ENCODE data around the gene MAFG.

The MAFG gene

DNA sequence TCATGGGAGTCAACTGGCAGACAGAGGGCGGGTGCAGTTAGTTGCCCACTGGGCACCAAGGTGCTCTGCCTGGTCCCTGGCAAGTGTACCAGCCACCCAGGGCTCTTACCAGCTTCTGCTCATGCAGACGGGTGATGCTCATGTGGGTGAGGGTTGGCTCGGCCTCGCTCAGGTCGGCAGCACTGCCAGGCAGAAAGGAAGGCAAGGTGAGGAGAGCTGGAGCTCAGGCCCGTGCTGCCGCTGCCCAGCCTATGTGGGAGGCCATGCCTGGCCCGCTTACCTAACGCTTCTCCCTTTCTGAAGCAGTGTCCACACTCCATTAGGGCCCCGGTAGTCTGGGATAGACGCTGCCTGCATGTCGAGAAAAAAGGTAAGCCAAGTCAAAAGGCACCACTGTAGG lies 12.2 kb downstream of the MAFG start:
- Histone ChIP-seq H3K9me3 (ENCODE audit: control insufficient read depth in 5 of 5, low read length in 5 of 5) (no peaks in the 10 kb centered on the region), H3K9ac (ENCODE audit: low read length in 5 of 5) (no peak overlapping the region), H3K4me1 (ENCODE audit: control insufficient read depth in 5 of 5, insufficient read depth in 5 of 5, low read length in 5 of 5) (peaks cover 5 to 47% (median 32%) of the 10 kb centered on the region in 5 donors), H3K27ac (ENCODE audit: low read depth, low read length) (no peak overlapping the region), H3K36me3 (ENCODE audit: control insufficient read depth in 5 of 5, insufficient read depth in 5 of 5, low read length in 5 of 5) (peaks cover 0 to 55% (median 45%) of the 10 kb centered on the region in 5 donors), H3K27me3 (ENCODE audit: control insufficient read depth in 5 of 5, insufficient read depth in 4 of 5, low read length in 5 of 5) (no peaks in the 10 kb centered on the region), H3K4me3 (ENCODE audit: low read depth in 1 of 5, low read length in 5 of 5) (no peak overlapping the region)

DNA sequence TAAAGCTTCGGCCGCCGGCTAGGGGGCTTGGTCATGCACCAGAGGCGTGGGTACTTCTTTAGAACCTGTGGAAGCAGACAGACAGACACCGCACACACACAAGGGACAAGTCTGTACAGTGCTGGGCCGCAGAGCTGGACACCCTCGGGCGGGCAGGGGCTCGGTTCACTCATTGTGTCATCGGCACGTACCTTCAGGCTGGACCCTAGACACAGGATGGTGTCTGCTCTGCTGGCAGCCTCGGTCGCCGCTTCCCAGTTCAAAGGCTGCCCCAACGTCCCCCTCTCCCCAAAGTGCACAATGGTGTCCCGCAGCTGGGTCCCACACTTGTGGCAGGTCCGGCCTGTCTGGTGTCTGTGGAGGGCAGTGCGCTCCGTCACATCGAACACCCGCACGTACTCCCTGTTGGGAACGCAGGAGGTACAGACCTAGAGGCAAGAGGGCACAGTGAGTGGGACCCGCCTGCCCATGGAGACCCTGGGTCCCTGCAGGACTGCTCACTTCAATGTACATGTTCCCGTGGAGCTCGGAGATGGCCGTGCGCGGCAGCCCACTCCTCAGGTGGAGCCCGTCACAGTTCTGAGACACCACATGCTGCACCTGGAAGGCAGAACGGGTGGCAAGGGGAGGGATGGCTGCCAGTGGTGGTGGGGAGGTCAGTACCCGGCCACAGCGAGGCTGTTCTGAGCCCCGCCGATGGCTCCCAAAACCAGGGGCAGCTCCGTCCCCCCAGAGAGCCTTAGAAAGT lies 13.3 kb downstream of the MAFG start:
- Histone ChIP-seq H3K27ac (ENCODE audit: low read depth, low read length) (no peak overlapping the region), H3K36me3 (ENCODE audit: control insufficient read depth in 5 of 5, insufficient read depth in 5 of 5, low read length in 5 of 5) (peaks cover 0 to 46% (median 37%) of the 10 kb centered on the region in 5 donors), H3K9me3 (ENCODE audit: control insufficient read depth in 5 of 5, low read length in 5 of 5) (no peaks in the 10 kb centered on the region), H3K27me3 (ENCODE audit: control insufficient read depth in 5 of 5, insufficient read depth in 4 of 5, low read length in 5 of 5) (no peaks in the 10 kb centered on the region), H3K4me3 (ENCODE audit: low read depth in 1 of 5, low read length in 5 of 5) (no peak overlapping the region), H3K4me1 (ENCODE audit: control insufficient read depth in 5 of 5, insufficient read depth in 5 of 5, low read length in 5 of 5) (peaks cover 7 to 46% (median 35%) of the 10 kb centered on the region in 5 donors), H3K9ac (ENCODE audit: low read length in 5 of 5) (no peak overlapping the region)

DNA sequence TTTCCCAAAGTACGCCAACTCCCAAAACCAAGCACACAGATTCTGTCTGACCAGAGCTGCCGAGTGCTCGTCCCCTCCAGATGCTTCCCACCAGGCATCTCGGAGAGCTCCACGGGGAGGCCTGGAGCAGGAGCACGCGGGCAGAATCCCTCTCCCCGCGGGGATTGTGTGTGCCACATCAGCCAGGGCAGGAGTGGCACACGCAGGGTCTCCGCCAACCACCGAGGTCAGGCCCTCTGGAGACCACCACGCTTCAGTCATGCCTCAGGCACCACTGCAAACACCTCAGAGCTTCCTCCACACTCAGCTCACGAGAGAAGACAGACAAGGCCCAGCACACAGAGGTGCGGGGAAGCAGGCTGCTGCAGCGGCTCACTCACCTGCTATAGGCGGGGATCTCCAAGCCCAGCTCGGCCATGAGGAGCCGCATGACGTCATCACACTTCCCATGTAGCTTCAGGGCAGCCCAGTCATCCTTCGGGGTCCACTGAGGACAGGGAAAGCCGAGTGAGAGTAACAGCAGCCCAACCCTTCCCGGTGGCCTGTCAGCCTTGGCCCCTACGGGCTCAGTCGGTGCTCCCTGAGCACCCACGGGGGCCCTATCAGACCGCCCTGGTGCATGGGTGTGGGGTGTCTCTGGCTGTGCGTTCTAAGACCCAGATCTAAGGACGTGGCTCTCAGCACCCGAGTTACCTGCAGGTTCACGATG lies 14.0 kb downstream of the MAFG start:
- Histone ChIP-seq H3K27me3 (ENCODE audit: control insufficient read depth in 5 of 5, insufficient read depth in 4 of 5, low read length in 5 of 5) (no peaks in the 10 kb centered on the region), H3K9me3 (ENCODE audit: control insufficient read depth in 5 of 5, low read length in 5 of 5) (no peaks in the 10 kb centered on the region), H3K36me3 (ENCODE audit: control insufficient read depth in 5 of 5, insufficient read depth in 5 of 5, low read length in 5 of 5) (peaks cover 0 to 45% (median 37%) of the 10 kb centered on the region in 5 donors), H3K4me1 (ENCODE audit: control insufficient read depth in 5 of 5, insufficient read depth in 5 of 5, low read length in 5 of 5) (peaks cover 7 to 43% (median 29%) of the 10 kb centered on the region in 5 donors), H3K4me3 (ENCODE audit: low read depth in 1 of 5, low read length in 5 of 5) (no peak overlapping the region), H3K27ac (ENCODE audit: low read depth, low read length) (no peak overlapping the region), H3K9ac (ENCODE audit: low read length in 5 of 5) (no peak overlapping the region)

DNA sequence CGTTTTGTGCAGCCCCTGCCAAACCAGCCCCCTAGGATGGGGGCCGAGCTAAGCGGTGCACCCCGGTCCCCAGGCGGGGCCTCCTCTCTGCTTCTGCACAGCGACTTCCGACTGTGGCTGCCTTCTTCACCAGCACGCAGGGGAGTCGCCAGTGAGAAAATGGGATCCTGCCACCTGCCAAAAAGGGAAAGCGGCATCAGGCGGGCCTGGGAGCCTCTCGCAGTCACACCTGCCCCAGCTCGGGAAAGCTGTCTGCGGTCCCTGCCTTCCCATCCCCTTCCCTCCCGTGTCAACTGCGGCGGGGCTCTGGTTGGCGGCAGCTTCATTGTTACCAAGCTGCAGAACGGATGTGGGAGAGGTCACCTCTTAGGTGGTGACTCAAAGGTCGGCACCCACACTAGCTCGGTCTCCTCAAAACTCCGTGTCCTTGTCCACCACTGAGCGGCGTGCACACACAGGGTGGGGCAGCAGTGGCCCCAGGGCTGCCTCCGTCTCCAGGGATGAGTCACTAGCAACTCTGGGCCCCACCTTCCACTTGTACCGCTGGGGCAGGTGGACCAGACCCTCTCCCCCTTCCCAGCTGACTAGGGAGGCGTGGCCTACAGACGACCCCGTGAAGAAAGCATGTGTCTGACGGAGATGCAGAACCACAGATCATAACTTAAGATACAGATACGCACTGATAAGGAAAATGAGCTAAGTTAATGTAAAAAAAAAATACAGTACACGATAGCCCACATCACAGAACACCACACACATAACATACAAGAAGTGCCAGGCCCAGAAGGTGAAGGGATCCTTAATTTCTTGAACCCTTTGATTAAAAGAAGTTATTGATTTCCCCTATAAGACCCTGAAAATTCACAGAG lies 14.9 kb downstream of the MAFG start:
- H3K36me3 ChIP-seq (ENCODE audit: control insufficient read depth in 5 of 5, insufficient read depth in 5 of 5, low read length in 5 of 5), result peaks cover 0 to 54% (median 42%) of the 10 kb centered on the region in 5 donors
- H3K27ac ChIP-seq (ENCODE audit: low read depth, low read length), result no peak overlapping the region

DNA sequence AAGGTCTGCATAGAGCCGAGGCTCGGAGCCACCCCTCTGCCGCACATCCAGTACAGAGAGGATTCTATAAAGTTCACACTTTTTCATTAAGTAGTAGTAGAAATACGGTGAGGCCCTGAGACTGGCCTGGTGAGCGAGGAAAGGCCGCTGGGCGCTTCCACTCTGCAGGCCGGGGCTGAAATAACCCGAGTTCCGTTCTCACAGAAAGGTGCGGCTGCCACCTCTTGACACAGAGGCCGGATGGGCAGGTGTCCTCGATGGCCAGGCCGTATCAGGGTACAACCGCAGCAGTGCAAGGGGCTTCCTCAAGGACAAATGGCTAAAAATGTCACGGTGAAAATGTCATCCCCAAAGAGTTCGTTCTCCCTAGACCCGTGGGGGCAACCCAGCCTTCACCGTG lies 15.6 kb downstream of the MAFG start:
- Histone ChIP-seq H3K27ac (ENCODE audit: low read depth, low read length) (no peak overlapping the region), H3K9me3 (ENCODE audit: control insufficient read depth in 5 of 5, low read length in 5 of 5) (no peaks in the 10 kb centered on the region), H3K9ac (ENCODE audit: low read length in 5 of 5) (no peak overlapping the region), H3K27me3 (ENCODE audit: control insufficient read depth in 5 of 5, insufficient read depth in 4 of 5, low read length in 5 of 5) (no peaks in the 10 kb centered on the region), H3K36me3 (ENCODE audit: control insufficient read depth in 5 of 5, insufficient read depth in 5 of 5, low read length in 5 of 5) (peaks cover 0 to 59% (median 48%) of the 10 kb centered on the region in 5 donors), H3K4me3 (ENCODE audit: low read depth in 1 of 5, low read length in 5 of 5) (peak overlapping the region in 1 of 5 donors; percentile 22), H3K4me1 (ENCODE audit: control insufficient read depth in 5 of 5, insufficient read depth in 5 of 5, low read length in 5 of 5) (peaks cover 3 to 32% (median 18%) of the 10 kb centered on the region in 5 donors)

More for the DNA sequence above, 14.9 kb downstream of the MAFG start:
- H3K4me3 ChIP-seq (ENCODE audit: low read depth in 1 of 5, low read length in 5 of 5), result no peak overlapping the region
- H3K9me3 ChIP-seq (ENCODE audit: control insufficient read depth in 5 of 5, low read length in 5 of 5), result no peaks in the 10 kb centered on the region
- H3K4me1 ChIP-seq (ENCODE audit: control insufficient read depth in 5 of 5, insufficient read depth in 5 of 5, low read length in 5 of 5), result peaks cover 7 to 38% (median 24%) of the 10 kb centered on the region in 5 donors
- no peaks in the 10 kb centered on the region for H3K27me3 ChIP-seq (ENCODE audit: control insufficient read depth in 5 of 5, insufficient read depth in 4 of 5, low read length in 5 of 5)
- no peak overlapping the region for H3K9ac ChIP-seq (ENCODE audit: low read length in 5 of 5)

DNA sequence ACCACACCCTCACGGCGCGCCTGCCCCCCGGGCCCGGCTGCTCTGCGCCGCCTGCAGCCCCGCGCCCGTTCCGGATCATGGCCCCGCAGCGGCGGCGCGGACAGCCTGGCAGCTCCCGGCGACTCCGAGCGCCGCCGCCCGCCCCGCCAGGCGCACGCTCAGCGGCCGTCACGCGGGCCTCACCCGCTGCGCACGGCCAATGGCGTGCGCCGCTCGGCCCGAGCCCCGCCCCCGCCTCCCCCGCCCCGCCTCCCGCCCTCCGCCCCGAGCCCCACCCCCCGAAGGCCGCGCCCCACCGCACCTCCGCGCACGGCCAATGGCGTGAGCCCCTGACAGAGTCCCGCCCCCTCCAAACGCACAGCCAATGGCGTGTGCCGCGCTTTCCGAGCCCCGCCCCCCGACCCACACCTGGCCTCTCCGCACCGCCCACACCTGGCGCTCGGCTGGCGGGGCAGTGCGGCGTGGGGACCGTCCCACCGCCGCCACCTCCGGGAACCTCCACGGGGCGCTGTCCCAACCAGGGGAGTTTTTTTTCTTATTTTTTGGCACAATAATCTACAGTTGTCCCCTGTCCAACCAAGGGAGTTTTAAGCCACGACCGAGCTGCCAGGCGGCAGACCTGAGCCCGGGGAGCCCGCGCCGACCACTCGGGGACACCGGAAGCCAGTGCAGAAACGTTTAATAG lies 16.1 kb downstream of the MAFG start, which contains the start of gene PCYT2:
Gene PCYT2 (minus strand): TSS at position 123 of the 685 bp plus-strand sequence. CDS start 44 bp downstream, at position 79.
- Histone ChIP-seq H3K4me3 (ENCODE audit: low read depth in 1 of 5, low read length in 5 of 5) (peak within 1 kb of the TSS; percentile 61 to 83 (median 76)), H3K9me3 (ENCODE audit: control insufficient read depth in 5 of 5, low read length in 5 of 5) (no peaks in the 10 kb centered on the region), H3K36me3 (ENCODE audit: control insufficient read depth in 5 of 5, insufficient read depth in 5 of 5, low read length in 5 of 5) (peaks cover 0 to 65% (median 53%) of the 10 kb centered on the region in 5 donors), H3K4me1 (ENCODE audit: control insufficient read depth in 5 of 5, insufficient read depth in 5 of 5, low read length in 5 of 5) (peaks cover 2 to 26% (median 14%) of the 10 kb centered on the region in 5 donors), H3K27ac (ENCODE audit: low read depth, low read length) (no peak within 1 kb of the TSS), H3K9ac (ENCODE audit: low read length in 5 of 5) (peak within 1 kb of the TSS; percentile 26 to 81 (median 67)), H3K27me3 (ENCODE audit: control insufficient read depth in 5 of 5, insufficient read depth in 4 of 5, low read length in 5 of 5) (no peaks in the 10 kb centered on the region)

DNA sequence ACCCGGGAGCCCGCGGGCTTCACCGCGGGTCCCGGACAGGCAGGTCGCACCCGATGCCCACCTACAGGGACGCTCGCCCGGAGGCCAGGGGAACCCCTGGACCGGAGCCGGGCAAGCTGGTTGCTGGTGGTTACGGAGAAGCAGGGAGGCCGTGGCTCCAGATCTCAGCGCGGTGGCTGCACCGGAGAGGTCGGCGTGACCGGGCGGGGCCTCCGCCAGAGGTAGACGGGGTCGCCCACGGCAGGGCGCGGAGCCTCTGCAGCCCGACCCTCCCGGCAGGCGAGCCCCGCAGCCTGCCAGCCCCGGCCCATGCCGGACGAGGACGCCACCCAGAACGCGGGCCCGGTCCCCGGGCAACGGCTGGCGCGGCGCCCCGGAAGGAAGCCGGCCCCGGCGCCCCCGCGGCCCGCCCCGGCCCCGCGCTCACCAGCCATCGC lies 16.7 kb downstream of the MAFG start:
- Histone ChIP-seq H3K9me3 (ENCODE audit: control insufficient read depth in 5 of 5, low read length in 5 of 5) (no peaks in the 10 kb centered on the region), H3K4me3 (ENCODE audit: low read depth in 1 of 5, low read length in 5 of 5) (peak overlapping the region; percentile 61 to 83 (median 76)), H3K27ac (ENCODE audit: low read depth, low read length) (no peak overlapping the region), H3K27me3 (ENCODE audit: control insufficient read depth in 5 of 5, insufficient read depth in 4 of 5, low read length in 5 of 5) (no peaks in the 10 kb centered on the region), H3K9ac (ENCODE audit: low read length in 5 of 5) (peak overlapping the region in 4 of 5 donors; percentile 52 to 81 (median 68)), H3K36me3 (ENCODE audit: control insufficient read depth in 5 of 5, insufficient read depth in 5 of 5, low read length in 5 of 5) (peaks cover 0 to 70% (median 55%) of the 10 kb centered on the region in 5 donors), H3K4me1 (ENCODE audit: control insufficient read depth in 5 of 5, insufficient read depth in 5 of 5, low read length in 5 of 5) (peaks cover 2 to 22% (median 14%) of the 10 kb centered on the region in 5 donors)

DNA sequence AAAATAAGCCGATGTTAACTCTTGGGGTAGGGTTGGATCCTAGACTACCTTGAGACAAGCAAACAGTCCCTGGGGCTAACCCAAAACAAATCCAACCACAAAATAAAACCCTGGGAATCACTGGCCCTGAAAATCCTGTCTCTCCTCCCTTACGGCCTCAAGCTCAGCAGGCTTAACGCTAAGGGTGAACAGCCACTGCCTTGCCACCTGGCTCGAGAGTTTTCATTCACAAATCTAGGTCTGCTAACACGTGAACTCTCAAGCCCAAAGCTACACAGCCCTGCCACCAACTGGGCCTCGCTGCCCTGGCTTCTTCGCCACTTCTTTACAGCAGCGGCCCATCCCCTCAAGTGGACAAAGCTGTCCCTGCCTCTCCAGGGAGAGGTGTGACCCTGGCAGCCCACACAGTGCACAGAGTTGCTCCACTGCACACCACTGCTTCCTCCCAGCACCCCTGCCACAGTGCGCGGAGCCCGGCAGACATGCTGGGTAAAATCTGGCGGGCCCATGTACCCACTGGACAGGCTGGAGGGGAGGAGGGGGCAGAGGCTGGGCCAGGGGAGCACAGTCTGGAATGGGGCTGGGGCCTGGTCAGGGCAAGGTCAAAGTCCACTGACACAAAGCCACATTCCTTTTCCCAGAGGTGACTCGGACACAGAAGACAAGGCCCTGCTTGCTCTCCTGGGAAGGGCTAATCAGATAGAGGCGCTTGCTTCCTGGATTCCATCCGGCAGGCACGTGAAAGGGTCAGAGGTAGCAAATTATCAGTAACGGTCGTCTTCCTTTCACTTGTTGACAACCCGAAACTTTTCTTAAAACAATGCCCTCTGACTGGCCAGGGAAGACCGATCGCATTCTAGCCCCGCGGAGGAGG lies 17.3 kb downstream of the MAFG start:
- peak overlapping the region; percentile 26 to 81 (median 67) for H3K9ac ChIP-seq (ENCODE audit: low read length in 5 of 5)
- H3K27me3 ChIP-seq (ENCODE audit: control insufficient read depth in 5 of 5, insufficient read depth in 4 of 5, low read length in 5 of 5), result no peaks in the 10 kb centered on the region
- H3K4me1 ChIP-seq (ENCODE audit: control insufficient read depth in 5 of 5, insufficient read depth in 5 of 5, low read length in 5 of 5), result peaks cover 2 to 22% (median 14%) of the 10 kb centered on the region in 5 donors
- H3K36me3 ChIP-seq (ENCODE audit: control insufficient read depth in 5 of 5, insufficient read depth in 5 of 5, low read length in 5 of 5), result peaks cover 0 to 70% (median 49%) of the 10 kb centered on the region in 5 donors
- no peaks in the 10 kb centered on the region for H3K9me3 ChIP-seq (ENCODE audit: control insufficient read depth in 5 of 5, low read length in 5 of 5)
- H3K4me3 ChIP-seq (ENCODE audit: low read depth in 1 of 5, low read length in 5 of 5), result peak overlapping the region; percentile 61 to 83 (median 76)
- no peak overlapping the region for H3K27ac ChIP-seq (ENCODE audit: low read depth, low read length)

Measured in subcutaneous abdominal adipose tissue (tissue), 5 donors.